Stimulated activated CD4-positive, alpha-beta T cell treated with anti-CD3 and anti-CD28 coated beads, Interleukin-1b, Interleukin-23, amount 100 ng/mL, for 4 hours (primary cell): ENCODE measurements around the gene TRIM74.
A peak's percentile ranks its signal among the peaks of the same experiment; 100 is the strongest.
"Not testable (repeated sequence)": the region's sequence is repeated elsewhere in the genome, so short reads cannot be mapped to it uniquely, and the experiment has no call there.

ENCODE experiments used
- DNase-seq, 2 donors: peaks; one replicate each; pipeline ENCODE4 v3.0.0-alpha.2; 2020; ENCODE audit warnings: low read depth in 2 of 2

TRIM74 gene

GRCh38 chr7:72968980-72969516, at the start of gene TRIM74:
Gene TRIM74, minus strand, starts transcription at chr7:72969466. Its CDS starts 3,309 bp downstream, at chr7:72966157.
- DNase-seq, result not testable (repeated sequence)

GRCh38 chr7:73006491-73006890, 37.2 kb upstream of the TRIM74 start:
- DNase-seq, result not testable (repeated sequence)

- DNase-seq, result peak; percentile 69 to 78
Measured at GRCh38 chr7:73005693-73006447, 36.6 kb upstream of the TRIM74 start.

GRCh38 chr7:73005356-73005692, 36.1 kb upstream of the TRIM74 start:
- peak; percentile 49 to 68 for DNase-seq

GRCh38 chr7:72997887-72998468, 28.7 kb upstream of the TRIM74 start:
- not testable (repeated sequence) for DNase-seq

GRCh38 chr7:72997447-72997846, 28.2 kb upstream of the TRIM74 start:
- DNase-seq, result not testable (repeated sequence)

- DNase-seq, result not testable (repeated sequence)
Measured at GRCh38 chr7:72995484-72995883, 26.2 kb upstream of the TRIM74 start.

- not testable (repeated sequence) for DNase-seq
Measured at GRCh38 chr7:72990146-72990913, 21.1 kb upstream of the TRIM74 start.

GRCh38 chr7:72982084-72982483, 12.8 kb upstream of the TRIM74 start:
- DNase-seq, result not testable (repeated sequence)

- not testable (repeated sequence) for DNase-seq
Measured at GRCh38 chr7:72980382-72980781, 11.1 kb upstream of the TRIM74 start.

GRCh38 chr7:72976434-72976833, 7.2 kb upstream of the TRIM74 start:
- not testable (repeated sequence) for DNase-seq

GRCh38 chr7:72975656-72976286, 6.5 kb upstream of the TRIM74 start:
- not testable (repeated sequence) for DNase-seq

GRCh38 chr7:72974781-72975180, 5.5 kb upstream of the TRIM74 start:
- DNase-seq, result not testable (repeated sequence)

GRCh38 chr7:72971505-72971904, 2.2 kb upstream of the TRIM74 start:
- DNase-seq, result not testable (repeated sequence)

GRCh38 chr7:72969688-72970087, 422 bp upstream of the TRIM74 start:
- DNase-seq, result not testable (repeated sequence)

GRCh38 chr7:72966892-72967291, 2.4 kb downstream of the TRIM74 start:
- not testable (repeated sequence) for DNase-seq

GRCh38 chr7:72965186-72965975, 3.9 kb downstream of the TRIM74 start:
- DNase-seq, result not testable (repeated sequence)

GRCh38 chr7:72963056-72963455, 6.2 kb downstream of the TRIM74 start:
- DNase-seq, result not testable (repeated sequence)

GRCh38 chr7:72961346-72961650, 8.0 kb downstream of the TRIM74 start:
- not testable (repeated sequence) for DNase-seq

- not testable (repeated sequence) for DNase-seq
Measured at GRCh38 chr7:72960626-72961345, 8.5 kb downstream of the TRIM74 start.
